CD4-positive, alpha-beta T cell (primary cell): Measurements from ENCODE around the gene LRP1B. TPM values are rescaled to one million over a fixed set of nuclear protein-coding genes. Genes with fewer than 3 reads are reported as not detected.

Experiments
- ATAC-seq: fragments of 200-7000 bp; cut with Tn5 transposase; one replicate; pipeline ENCODE4 v1.10.0; 2022; ENCODE audit warnings: mild to moderate bottlenecking; ENCODE audit not compliant: poor library complexity
- CTCF ChIA-PET: fragments of 350-600 bp; sonication (Branson Sonifier 250); formaldehyde crosslinking; loops from one replicate; lab custom pipeline; 2021; ENCODE audit warnings: antibody characterized with exemption, inconsistent platforms; lab: Charles Lee
- POLR2A ChIA-PET: fragments of 350-600 bp; sonication (Branson Sonifier 250); formaldehyde crosslinking; loops from one replicate; lab custom pipeline; 2021; ENCODE audit warnings: antibody characterized with exemption, inconsistent platforms; lab: Charles Lee
- DNase-seq, 14 experiments: peaks; one replicate each; pipeline ENCODE4 v3.0.0-alpha.2; 2013 to 2020; ENCODE audit warnings: mixed read lengths in 2 of 14
- H3K27ac ChIP-seq, 2 donors: one replicate each; pipeline versions ENCODE4 v1.5.1 to v1.7.0; 2013; ENCODE audit warnings: low read length in 2 of 2, low read depth in 1 of 2, mild to moderate bottlenecking in 1 of 2
- H3K27me3 ChIP-seq, 2 experiments: 1 replicate in 1 of 2; 2 replicates in 1 of 2; pipeline versions ENCODE4 v1.6.1 to v1.7.0; 2013; ENCODE audit warnings: low read length in 2 of 2, control low read depth in 1 of 2, mild to moderate bottlenecking in 1 of 2, moderate library complexity in 1 of 2; ENCODE audit not compliant: insufficient read depth in 2 of 2, control insufficient read depth in 1 of 2
- H3K36me3 ChIP-seq: one replicate; pipeline ENCODE4 v1.6.1; 2013; ENCODE audit warnings: low read length, control low read depth; ENCODE audit not compliant: insufficient read depth
- H3K4me1 ChIP-seq: one replicate; pipeline ENCODE4 v1.6.1; 2013; ENCODE audit warnings: low read length, control low read depth; ENCODE audit not compliant: insufficient read depth
- H3K4me3 ChIP-seq: one replicate; pipeline ENCODE4 v1.5.1; 2013; ENCODE audit warnings: mild to moderate bottlenecking, low read length, moderate library complexity
- H3K9me3 ChIP-seq, 2 experiments: 1 replicate in 1 of 2; 2 replicates in 1 of 2; pipeline versions ENCODE4 v1.6.1 to v1.7.0; 2013; ENCODE audit warnings: low read length in 2 of 2, mild to moderate bottlenecking in 2 of 2, control low read depth in 1 of 2, moderate library complexity in 1 of 2; ENCODE audit not compliant: control insufficient read depth in 1 of 2, insufficient read depth in 1 of 2
- H3K27ac Mint-ChIP-seq: one replicate; pipeline ENCODE4 v1.8.0; 2020; ENCODE audit warnings: mixed read lengths
- H3K27me3 Mint-ChIP-seq: one replicate; pipeline ENCODE4 v1.8.0; 2021; ENCODE audit warnings: mixed read lengths
- H3K36me3 Mint-ChIP-seq: one replicate; pipeline ENCODE4 v1.8.0; 2021; ENCODE audit warnings: low read depth, mixed read lengths
- H3K4me1 Mint-ChIP-seq: one replicate; pipeline ENCODE4 v1.8.0; 2021; ENCODE audit warnings: low read depth, mixed read lengths
- H3K4me3 Mint-ChIP-seq: one replicate; pipeline ENCODE4 v1.8.0; 2020; ENCODE audit warnings: mild to moderate bottlenecking, mixed read lengths
- H3K9me3 Mint-ChIP-seq: one replicate; pipeline ENCODE4 v1.8.0; 2020; ENCODE audit warnings: mixed read lengths
- intact Hi-C, 2 experiments: fragments of 100-400 bp; cut with DNase I in 1 of 2; cut with micrococcal nuclease in 1 of 2; formaldehyde crosslinking; loops; one replicate each; pipeline versions ENCODE4 v1.15.1 to v1.9.0; 2023 to 2025; cut with DNase I, micrococcal nuclease
- total RNA-seq, 174 experiments: library from RNA in 2 of 174; stranded (reverse) in 2 of 174; gene quantifications; one replicate each; pipeline ENCODE4 v1.2.3 and lab custom pipeline; 2021 to 2026
- TF ChIP-seq, protein P1 (sequence below): fragments of 200-600 bp; IDR thresholded peaks from one replicate; pipeline ENCODE4 v1.8.0; 2022; ENCODE audit warnings: antibody characterized with exemption, mild to moderate bottlenecking

Gene LRP1B
- total RNA-seq, 2 experiments from 2014 or later = not detected

DNA sequence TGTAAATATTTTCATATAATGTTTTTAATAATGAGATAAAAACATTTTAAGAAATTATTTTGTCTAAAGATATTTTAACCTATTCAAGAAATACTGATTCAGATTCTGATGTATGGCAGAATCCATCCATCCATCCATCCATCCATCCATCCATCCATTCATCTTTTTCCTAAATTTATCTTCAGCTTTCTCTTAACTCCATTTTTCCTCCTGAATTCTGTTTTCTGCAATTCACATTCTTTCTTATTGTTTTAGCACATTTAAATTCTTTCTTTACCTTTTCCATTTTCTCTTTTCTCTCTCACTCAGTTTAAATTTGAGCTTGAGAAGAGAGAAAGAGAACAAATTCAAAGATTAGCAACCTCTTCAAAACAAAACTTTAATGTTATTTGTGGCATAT lies 3.6 kb downstream of the LRP1B start:
- TF ChIP-seq, protein P1, sequence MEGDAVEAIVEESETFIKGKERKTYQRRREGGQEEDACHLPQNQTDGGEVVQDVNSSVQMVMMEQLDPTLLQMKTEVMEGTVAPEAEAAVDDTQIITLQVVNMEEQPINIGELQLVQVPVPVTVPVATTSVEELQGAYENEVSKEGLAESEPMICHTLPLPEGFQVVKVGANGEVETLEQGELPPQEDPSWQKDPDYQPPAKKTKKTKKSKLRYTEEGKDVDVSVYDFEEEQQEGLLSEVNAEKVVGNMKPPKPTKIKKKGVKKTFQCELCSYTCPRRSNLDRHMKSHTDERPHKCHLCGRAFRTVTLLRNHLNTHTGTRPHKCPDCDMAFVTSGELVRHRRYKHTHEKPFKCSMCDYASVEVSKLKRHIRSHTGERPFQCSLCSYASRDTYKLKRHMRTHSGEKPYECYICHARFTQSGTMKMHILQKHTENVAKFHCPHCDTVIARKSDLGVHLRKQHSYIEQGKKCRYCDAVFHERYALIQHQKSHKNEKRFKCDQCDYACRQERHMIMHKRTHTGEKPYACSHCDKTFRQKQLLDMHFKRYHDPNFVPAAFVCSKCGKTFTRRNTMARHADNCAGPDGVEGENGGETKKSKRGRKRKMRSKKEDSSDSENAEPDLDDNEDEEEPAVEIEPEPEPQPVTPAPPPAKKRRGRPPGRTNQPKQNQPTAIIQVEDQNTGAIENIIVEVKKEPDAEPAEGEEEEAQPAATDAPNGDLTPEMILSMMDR = no peak
- Mint-ChIP-seq H3K27me3 (peaks cover 33% of the 10 kb centered on the region), H3K27ac (no peak overlapping the region), H3K9me3 (peaks cover 5% of the 10 kb centered on the region), H3K4me1 (no peaks in the 10 kb centered on the region), H3K36me3 (no peaks in the 10 kb centered on the region), H3K4me3 (no peak overlapping the region)
- intact Hi-C loops = no loop called here
- H3K27me3 ChIP-seq = peaks cover 15 to 21% of the 10 kb centered on the region in 2 experiments
- POLR2A ChIA-PET = no interaction called here
- DNase-seq = no peak
- no peak overlapping the region for H3K4me3 ChIP-seq
- CTCF ChIA-PET = no interaction called here
- no peaks in the 10 kb centered on the region for H3K36me3 ChIP-seq
- H3K4me1 ChIP-seq = no peaks in the 10 kb centered on the region
- H3K9me3 ChIP-seq = peaks cover 0 to 15% of the 10 kb centered on the region in 2 experiments
- no peak overlapping the region for H3K27ac ChIP-seq
- ATAC-seq = no peak

DNA sequence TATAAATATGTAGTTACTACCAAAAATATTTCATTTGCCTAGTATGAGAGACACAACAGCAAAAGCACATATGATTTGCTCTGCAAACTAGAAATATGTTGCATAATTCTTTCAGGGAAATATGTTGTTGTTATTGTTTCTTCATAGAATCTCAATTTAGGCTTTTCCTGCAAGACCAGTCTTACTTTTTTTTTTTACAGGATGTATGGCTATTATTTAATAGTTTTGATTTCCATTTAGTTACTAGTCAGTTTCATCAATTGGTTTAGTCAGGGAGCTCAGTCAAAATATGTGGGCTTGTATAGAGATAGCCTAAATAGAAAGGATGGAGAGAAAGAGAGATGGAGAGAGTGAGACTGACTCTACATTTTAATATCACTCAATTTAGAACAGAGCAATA lies 6.1 kb downstream of the LRP1B start:
- no peak overlapping the region for H3K27ac ChIP-seq
- H3K27me3 ChIP-seq = peaks cover under 1 to 1% of the 10 kb centered on the region in 2 experiments
- intact Hi-C loops = no loop called here
- no peaks in the 10 kb centered on the region for H3K36me3 Mint-ChIP-seq
- no peak overlapping the region for H3K4me3 Mint-ChIP-seq
- DNase-seq (no peak), ATAC-seq (no peak)
- POLR2A ChIA-PET = no interaction called here
- no peaks in the 10 kb centered on the region for H3K9me3 ChIP-seq
- no peaks in the 10 kb centered on the region for H3K4me1 Mint-ChIP-seq
- H3K4me3 ChIP-seq = no peak overlapping the region
- CTCF ChIA-PET = no interaction called here
- H3K4me1 ChIP-seq = no peaks in the 10 kb centered on the region
- no peaks in the 10 kb centered on the region for H3K36me3 ChIP-seq
- TF ChIP-seq, protein P1 = no peak
- H3K9me3 Mint-ChIP-seq = peaks cover 5% of the 10 kb centered on the region
- no peak overlapping the region for H3K27ac Mint-ChIP-seq
- H3K27me3 Mint-ChIP-seq = peaks cover 9% of the 10 kb centered on the region

DNA sequence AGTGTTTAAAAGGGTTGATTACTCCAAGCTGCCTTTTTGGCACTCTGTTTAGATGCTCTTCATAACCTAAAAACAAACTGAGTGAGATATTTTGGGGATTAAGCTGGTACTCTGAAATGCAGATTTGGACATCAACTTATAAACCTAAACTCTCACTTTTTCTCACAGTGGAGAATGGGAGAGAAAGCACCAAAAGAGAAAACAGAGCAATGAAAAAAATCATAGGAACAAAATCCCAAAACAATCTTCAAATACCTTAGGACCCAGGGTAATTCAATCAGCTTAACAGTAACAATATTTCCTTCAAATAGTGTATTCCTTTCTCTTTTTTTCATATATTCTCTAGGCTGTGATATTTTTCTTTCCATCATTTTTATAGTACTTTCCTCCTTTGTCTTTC lies 11.5 kb downstream of the LRP1B start:
- Mint-ChIP-seq H3K27me3 (no peaks in the 10 kb centered on the region), H3K4me3 (no peak overlapping the region), H3K4me1 (no peaks in the 10 kb centered on the region), H3K36me3 (no peaks in the 10 kb centered on the region), H3K9me3 (peaks cover 7% of the 10 kb centered on the region), H3K27ac (no peak overlapping the region)
- POLR2A ChIA-PET = no interaction called here
- DNase-seq (no peak), ATAC-seq (no peak)
- Histone ChIP-seq H3K9me3 (no peaks in the 10 kb centered on the region), H3K36me3 (no peaks in the 10 kb centered on the region), H3K4me3 (no peak overlapping the region), H3K27ac (no peak overlapping the region), H3K4me1 (no peaks in the 10 kb centered on the region), H3K27me3 (no peaks in the 10 kb centered on the region)
- CTCF ChIA-PET = no interaction called here
- intact Hi-C loops = no loop called here
- TF ChIP-seq, protein P1 = no peak
